GM19328 (cell line): ENCODE data around the gene ADRB1.

Experiments
- ATAC-seq: cut with Tn5 transposase; IDR thresholded peaks from one replicate; pipeline ENCODE4 v1.9.1; 2021; ENCODE audit warnings: mild to moderate bottlenecking, moderate library complexity; ENCODE audit not compliant: unreplicated experiment

ADRB1 gene

DNA sequence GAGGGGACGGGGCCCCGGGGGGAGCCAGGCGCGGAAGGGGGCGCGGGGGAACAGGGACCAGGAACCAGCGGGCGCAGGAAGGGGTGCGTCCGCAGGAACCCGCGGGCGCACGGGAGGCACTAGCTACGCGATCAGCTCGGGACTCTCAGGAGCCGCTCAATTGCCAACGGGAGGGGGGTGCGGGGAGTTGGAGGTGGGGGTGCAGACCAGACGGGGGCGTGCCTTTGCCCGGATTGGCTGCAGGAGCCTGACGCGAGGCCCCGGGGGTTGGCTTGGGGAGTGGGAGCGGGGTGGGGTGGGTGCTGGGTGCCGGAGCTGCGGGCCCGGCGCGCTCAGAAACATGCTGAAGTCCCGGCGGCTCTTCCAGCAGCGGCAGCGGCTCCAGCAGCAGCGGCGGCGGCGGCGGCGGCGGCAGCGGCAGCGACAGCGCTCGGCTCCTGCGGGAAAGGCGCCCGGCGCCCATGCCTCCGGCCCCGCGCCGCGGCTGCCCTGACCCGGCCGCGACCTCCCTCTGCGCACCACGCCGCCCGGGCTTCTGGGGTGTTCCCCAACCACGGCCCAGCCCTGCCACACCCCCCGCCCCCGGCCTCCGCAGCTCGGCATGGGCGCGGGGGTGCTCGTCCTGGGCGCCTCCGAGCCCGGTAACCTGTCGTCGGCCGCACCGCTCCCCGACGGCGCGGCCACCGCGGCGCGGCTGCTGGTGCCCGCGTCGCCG is at the start of gene ADRB1:
TSS of gene ADRB1 (plus strand) at position 335 of the 715 bp plus-strand sequence. CDS start at position 602, 267 bp downstream.
- no peak for ATAC-seq

DNA sequence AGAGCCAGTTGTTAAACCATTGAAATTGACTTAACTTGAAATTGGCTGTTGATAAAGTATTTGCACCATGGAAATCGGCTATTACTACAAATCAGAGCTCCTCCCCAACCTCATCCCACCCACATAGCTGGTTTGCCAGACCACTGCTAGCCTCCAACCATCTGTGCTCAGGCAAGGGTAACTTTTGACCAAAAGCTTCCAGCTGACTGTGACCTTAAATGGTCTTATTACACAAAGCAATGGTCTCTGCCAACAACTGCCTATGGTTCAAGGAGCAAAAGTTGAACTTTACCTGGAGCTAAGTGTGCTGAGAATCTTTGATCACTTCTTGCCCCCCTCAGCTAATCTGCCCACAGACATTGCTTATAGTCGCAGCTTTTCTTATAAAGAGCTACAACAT is 48.5 kb upstream of the ADRB1 start:
- ATAC-seq, result no peak

DNA sequence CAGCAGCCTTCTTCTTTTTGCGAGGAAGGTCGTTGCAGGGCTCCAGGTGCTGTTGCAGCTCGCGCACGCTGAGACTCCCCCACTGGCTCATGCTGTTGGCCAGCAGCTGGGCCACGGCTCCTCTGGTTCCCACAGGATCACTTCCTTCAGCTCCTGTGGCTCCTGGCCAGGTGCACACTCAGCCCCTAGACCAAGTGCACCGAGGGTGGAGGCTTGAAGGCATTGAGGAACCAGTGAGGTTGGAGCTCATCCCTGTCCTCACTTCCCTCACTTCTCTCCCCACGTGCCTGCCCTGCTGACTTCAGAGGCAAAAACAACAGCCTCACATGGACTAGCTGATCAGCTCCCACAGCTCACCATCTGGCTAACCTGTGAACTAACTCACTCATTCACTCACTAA is 46.2 kb upstream of the ADRB1 start:
- ATAC-seq, result no peak

DNA sequence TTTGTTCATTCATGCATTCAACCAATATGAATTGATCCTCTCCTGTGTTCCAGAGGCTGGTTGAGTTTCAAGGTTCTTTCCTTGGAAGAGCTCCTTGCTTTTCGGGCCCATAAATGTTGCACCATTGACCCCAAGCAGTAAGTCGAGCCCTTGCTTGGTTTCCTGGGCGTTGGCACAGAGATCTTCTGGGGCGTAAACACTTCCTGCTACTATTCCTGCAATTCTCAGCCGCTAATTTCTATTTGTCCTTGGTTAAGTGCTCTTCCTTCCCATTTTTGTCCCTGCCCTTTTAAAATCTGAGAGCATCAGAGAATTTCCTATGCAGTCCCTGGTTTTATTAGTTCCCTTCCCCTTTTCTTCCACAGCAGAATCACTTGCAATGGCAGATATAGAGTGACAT is 44.1 kb upstream of the ADRB1 start:
- no peak for ATAC-seq

- no peak for ATAC-seq
Measured at GRCh38 chr10:114000457-114001010, 43.1 kb upstream of the ADRB1 start.

DNA sequence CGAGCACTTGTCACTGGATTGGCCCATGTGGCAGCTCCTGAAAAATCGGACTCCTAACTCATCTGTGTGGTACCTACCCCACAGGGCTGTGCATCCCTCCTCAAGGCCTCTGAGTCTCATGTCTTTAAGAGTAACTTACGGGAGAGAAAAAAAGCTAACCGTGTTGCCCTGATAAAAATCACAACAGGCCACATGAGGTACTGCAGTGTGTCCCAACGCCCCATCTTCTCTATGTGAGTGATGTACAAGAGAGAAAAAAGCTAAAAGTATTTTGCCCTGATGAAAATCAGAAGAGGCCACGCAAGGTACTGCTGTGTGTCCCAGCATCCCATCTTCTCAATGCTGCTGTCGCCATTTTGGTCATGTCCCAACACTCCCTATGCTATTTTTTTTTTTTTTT is 41.2 kb upstream of the ADRB1 start:
- ATAC-seq, result no peak

DNA sequence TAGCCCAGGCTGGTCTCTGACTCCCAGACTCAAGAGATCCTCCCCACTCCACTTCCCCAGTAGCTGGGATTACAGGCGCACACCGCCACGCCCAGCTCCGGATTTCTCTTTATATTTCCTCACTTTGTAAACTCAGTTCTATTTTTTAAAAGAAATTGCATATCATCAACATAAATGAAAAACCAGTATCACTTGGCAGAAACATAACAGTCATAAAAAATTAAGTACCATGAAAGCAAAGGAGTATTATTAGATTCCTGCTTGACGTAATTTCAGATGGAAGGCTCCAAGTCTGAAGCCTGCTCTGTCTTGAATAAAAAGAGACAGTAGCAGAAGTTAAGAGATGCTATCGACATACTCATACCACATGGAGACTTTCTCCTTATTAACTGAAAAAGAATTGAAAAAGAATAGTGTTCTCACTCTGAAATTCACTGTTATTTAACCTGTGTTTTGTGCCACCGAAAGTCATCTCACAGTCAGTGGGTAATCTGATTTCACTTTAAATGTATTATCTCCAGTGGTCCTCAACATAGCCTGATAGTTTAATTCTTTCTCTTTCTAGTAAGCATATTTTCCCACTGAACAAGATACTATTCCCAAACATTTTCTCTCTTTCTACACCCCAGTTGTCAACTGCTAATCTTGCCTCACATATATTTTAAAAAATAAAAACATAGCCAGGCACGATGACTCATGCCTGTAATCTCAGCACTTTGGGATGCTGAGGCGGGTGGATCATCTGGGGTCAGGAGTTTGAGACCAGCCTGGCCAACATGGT is 40.3 kb upstream of the ADRB1 start:
- no peak for ATAC-seq

GRCh38 chr10:114009281-114009996 is 34.2 kb upstream of the ADRB1 start:
- no peak for ATAC-seq

- ATAC-seq, result no peak
Measured at GRCh38 chr10:114010316-114010715, 33.4 kb upstream of the ADRB1 start.

GRCh38 chr10:114012650-114013049 is 31.0 kb upstream of the ADRB1 start:
- no peak for ATAC-seq

GRCh38 chr10:114015708-114016107 is 28.0 kb upstream of the ADRB1 start:
- ATAC-seq, result no peak

DNA sequence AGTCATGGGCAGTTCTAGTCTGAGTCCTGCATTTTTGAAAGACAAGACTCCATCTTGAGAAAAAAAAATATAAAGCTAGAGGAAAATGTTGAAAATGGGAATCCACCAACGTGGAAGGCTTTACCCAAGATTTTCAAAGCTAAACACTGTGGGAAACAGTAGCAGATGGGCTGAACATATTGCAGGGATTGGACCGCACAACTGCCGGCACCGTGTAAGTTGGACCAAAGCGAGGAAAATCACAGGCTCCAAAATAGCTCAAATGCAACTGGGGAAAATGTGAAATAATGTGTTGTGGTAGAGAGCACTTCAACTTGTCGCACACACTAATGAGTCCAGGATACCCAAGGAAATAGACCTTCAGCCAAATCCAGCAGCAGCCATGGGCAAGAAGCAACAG is 26.4 kb upstream of the ADRB1 start:
- no peak for ATAC-seq

GRCh38 chr10:114017873-114018272 is 25.8 kb upstream of the ADRB1 start:
- ATAC-seq, result no peak

GRCh38 chr10:114019226-114019625 is 24.4 kb upstream of the ADRB1 start:
- no peak for ATAC-seq

- no peak for ATAC-seq
Measured at GRCh38 chr10:114021154-114021553, 22.5 kb upstream of the ADRB1 start.

GRCh38 chr10:114021717-114022680 is 21.7 kb upstream of the ADRB1 start:
- ATAC-seq, result no peak

DNA sequence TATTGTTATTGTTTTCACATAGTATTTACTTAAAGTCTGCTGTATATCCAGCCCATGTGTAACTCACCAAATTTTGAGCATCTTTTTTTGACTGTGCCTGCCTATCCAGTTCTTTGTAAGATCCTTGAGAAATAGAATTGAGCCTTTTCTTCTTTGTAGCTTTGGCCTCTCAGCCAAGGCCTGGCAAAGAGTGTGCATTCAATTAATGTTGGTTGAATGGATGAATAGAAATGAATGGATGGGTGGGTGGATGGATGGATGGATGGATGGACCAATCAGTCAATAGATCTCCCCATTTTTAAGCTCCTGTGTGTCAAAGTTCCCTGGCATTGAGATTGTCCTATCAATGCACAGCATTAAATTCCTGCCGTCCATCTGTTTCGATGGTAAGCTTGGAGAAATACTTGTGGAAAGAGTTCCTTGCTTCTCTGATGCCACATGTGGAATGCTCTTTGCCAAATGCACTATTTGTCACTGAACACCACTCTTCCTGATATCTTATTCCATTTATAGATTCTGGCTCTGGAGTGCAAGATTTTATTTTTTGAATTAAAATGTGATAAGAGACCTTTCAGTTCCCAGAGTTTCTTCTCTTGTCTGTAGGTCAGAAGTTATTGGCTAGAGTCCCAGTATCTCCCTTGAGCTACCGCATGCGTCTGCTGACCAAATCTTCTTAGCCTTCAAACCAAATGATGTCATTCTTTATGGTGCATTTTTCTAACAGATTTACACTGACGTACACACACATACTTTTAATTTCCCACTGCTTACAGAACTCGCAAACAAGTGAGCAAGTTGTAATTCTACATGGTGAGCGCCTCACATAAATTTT is 20.7 kb upstream of the ADRB1 start:
- no peak for ATAC-seq

DNA sequence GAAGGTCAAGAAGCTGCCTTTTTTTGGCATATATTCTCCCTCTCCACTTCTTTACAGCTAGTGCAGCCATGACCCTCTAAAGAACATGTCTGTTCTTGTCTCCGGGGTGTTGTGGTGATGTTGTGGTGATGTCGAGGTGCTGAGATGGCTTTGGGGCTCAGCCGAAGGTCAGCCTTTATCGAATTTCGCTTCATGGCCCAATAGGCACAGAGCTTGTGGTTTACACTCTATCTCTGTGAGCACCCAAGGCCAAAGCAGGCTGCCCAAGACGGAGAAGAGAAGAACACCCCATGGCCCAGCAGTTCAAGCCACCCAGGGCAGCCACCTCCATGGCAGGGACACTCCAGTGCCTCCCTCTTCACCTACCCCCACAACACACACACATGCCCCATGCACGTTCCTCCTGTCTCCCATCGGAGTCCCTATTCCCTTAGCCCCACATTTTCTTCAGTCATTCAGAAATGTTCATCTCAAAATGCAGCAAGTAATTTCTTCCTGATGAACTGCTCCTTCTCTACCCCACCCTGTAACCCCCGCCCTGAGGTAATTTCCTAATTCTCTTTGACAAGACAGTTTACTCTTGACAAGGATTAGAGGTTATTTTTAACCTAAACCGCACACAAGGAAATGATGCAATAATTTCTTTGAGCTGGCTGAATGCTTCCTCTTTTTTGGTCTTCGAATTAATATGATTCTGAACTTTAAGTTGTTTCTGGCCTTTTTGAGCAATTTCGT is 18.6 kb upstream of the ADRB1 start:
- ATAC-seq, result peak; percentile 74
